ENCODE results near the gene ABHD16A. TPM values are rescaled to one million over a fixed set of nuclear protein-coding genes. Genes with fewer than 3 reads are reported as not detected.

Gene ABHD16A
- total and polyA plus RNA-seq, 2 of the 13 experiments (the other 11 are each of a cell fraction or from before 2014, with no cell fraction given) = 43.5 to 45.4 TPM

DNA sequence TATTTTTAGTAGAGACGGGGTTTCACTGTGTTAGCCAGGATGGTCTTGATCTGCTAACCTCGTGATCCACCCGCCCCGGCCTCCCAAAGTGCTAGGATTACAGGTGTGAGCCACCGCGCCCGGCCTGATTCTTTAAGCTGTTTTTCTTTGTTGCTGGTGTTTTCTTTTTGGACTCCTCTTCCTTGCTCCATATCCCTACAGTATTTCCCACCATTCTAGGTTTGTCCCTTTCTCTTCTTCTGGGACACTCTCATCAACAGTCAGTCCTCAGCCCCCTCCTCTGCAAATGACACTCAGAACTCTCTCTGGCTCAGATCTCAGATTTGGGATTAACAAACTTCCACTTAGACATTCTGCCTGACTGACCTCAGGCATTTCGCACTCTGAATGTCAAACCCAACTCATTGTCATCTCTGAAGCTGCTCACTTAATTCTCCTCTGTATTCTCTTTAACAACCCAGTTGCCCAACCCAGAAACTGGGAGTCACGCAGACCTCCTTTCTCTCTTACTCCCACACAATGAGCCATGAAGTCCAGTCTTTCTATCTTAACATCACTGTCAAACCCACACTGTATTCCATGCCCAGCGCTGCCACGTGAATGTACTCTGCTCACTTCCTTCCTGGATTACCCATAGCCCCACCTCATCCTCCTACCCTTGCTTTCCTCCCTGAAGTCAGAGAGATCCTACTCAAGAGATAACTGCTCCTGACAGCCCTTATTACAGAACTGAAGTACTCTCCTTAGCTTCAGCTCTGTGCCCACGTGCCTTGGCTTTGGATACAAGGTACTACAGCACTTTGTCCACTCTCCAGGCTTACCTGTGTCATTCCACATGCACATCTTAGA is 22.6 kb upstream of the ABHD16A start:
- CTCF ChIA-PET (ENCODE audit: low intra/inter-chr PET ratio, low total read pairs) = interaction anchor here (0.8 kb wide), 1 partner anchor 65 kb away, joined by 3 read pairs; no protein-coding TSS in a partner anchor
- POLR2A ChIA-PET = interaction anchor here (0.9 to 2.7 kb wide), 3 partner anchors 11 to 102 kb away, joined by 3 to 11 read pairs (median 3); partner anchors contain the start of genes HSPA1B and LY6G6D

DNA sequence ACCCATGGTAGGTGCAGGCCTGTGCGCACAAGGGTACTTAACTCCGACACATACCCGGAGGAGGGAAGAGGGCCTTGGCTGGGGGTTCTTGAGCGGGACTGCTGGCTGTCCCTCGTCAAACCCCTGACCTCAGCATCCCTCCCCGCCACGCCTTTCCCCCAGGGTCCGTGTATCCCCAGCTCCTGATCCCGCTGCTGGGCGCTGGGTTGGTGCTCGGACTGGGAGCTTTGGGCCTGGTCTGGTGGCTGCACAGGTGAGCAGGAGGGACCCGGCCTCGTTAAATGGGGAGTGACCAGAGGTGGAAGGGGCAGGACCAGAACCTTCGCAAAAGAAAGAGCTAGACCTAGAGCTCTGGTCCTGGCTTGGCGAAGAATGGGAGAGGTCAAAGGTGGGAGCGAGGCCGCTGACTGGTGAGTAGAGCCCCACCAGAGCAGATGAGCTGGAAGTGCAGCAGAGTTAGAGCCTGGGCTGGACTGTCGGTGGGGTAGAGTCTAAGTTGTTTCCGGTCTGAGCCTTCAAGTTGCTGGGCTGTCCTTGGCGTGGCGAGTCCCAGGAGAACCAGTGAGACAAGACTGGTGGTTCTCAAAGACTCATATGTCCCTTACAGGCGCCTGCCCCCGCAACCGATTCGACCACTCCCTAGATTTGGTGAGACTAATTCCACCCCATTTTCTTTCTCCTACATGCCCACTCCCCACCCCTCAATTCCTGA is 21.0 kb upstream of the ABHD16A start:
- H3K27ac ChIP-seq (ENCODE audit: extremely low read length, insufficient read depth, low read length) = no peak overlapping the region
- in situ Hi-C loops (cut with HindIII; ENCODE audit: extremely low pct_ligation_motif_present, low pct_unique_long_range_greater_than_20kb) (no loop called here), intact Hi-C loops (cut with micrococcal nuclease; ENCODE audit: unreplicated experiment) (no loop called here)
- no peak for FAIRE-seq
- 81% methylated on average over 24 of the region's 25 CpGs for WGBS (ENCODE audit: low lambda C conversion rate)
- H2AFZ ChIP-seq (ENCODE audit: low read length) = no peak overlapping the region
- no peak overlapping the region for H3K9ac ChIP-seq (ENCODE audit: insufficient read depth, low read depth, low read length)
- no peaks in the 10 kb centered on the region for H3K9me3 ChIP-seq (ENCODE audit: low read length)
- H3K4me2 ChIP-seq (ENCODE audit: low read depth, low read length) = no peak overlapping the region
- no peak for DNase-seq (ENCODE audit: low spot score)
- ChIA-PET CTCF (ENCODE audit: low intra/inter-chr PET ratio, low total read pairs) (no interaction called here), POLR2A (interaction anchor here (0.8 to 3.4 kb wide), 6 partner anchors 9 to 103 kb away, joined by 3 to 20 read pairs (median 8); partner anchors contain the start of genes ABHD16A, CLIC1, HSPA1B and LY6G6D)
- no peaks in the 10 kb centered on the region for H4K20me1 ChIP-seq (ENCODE audit: insufficient read depth, low read length)
- H3K27me3 ChIP-seq (ENCODE audit: control insufficient read depth in 1 of 2, insufficient read depth in 2 of 2, low read length in 2 of 2) = peaks cover 0 to 29% of the 10 kb centered on the region in 2 experiments; a peak in 4 of 5 replicates
- peaks cover 4% of the 10 kb centered on the region; the same call in 1 of the 2 replicates for H3K4me1 ChIP-seq (ENCODE audit: insufficient read depth, low read length)
- no peak overlapping the region for H3K4me3 ChIP-seq (replicated peaks in 1 of 3; ENCODE audit: insufficient read depth in 1 of 3, low read depth in 2 of 3, low read length in 3 of 3)
- no TSS peak for BruUV-seq (replicated peaks)
- ATAC-seq = peak; percentile 6
- peaks cover 0 to 6% of the 10 kb centered on the region in 2 experiments; a peak in 2 of 5 replicates for H3K36me3 ChIP-seq (replicated peaks in 1 of 2; ENCODE audit: control insufficient read depth in 1 of 2, insufficient read depth in 2 of 2, low read length in 2 of 2)
- no peaks in the 10 kb centered on the region for H3K79me2 ChIP-seq (ENCODE audit: insufficient read depth, low read length)
- TF ChIP-seq, protein P1, sequence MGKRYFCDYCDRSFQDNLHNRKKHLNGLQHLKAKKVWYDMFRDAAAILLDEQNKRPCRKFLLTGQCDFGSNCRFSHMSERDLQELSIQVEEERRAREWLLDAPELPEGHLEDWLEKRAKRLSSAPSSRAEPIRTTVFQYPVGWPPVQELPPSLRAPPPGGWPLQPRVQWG (CRISPR knock-in tag; IDR thresholded peaks at IDR 0.05; ENCODE audit: borderline replicate concordance, low read depth) = no peak
- no peak for TF ChIP-seq ONECUT2 (CRISPR knock-in tag; IDR thresholded peaks at IDR 0.05)
- no peak for TF ChIP-seq ZNF274 (CRISPR knock-in tag; IDR thresholded peaks at IDR 0.05)
- TF ChIP-seq, protein P2, sequence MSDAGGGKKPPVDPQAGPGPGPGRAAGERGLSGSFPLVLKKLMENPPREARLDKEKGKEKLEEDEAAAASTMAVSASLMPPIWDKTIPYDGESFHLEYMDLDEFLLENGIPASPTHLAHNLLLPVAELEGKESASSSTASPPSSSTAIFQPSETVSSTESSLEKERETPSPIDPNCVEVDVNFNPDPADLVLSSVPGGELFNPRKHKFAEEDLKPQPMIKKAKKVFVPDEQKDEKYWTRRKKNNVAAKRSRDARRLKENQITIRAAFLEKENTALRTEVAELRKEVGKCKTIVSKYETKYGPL (CRISPR knock-in tag; IDR thresholded peaks at IDR 0.05) = no peak
- TF ChIP-seq ZNF678 (CRISPR knock-in tag; IDR thresholded peaks at IDR 0.05) = no peak
- TF ChIP-seq ZNF333 (CRISPR knock-in tag; IDR thresholded peaks at IDR 0.05; ENCODE audit: borderline replicate concordance) = no peak
- TF ChIP-seq ZNF350 (CRISPR knock-in tag; IDR thresholded peaks at IDR 0.05; ENCODE audit: borderline replicate concordance, low read depth) = no peak
- no peak for TF ChIP-seq NFKBIZ (CRISPR knock-in tag; IDR thresholded peaks at IDR 0.05)
- TF ChIP-seq, protein P3, sequence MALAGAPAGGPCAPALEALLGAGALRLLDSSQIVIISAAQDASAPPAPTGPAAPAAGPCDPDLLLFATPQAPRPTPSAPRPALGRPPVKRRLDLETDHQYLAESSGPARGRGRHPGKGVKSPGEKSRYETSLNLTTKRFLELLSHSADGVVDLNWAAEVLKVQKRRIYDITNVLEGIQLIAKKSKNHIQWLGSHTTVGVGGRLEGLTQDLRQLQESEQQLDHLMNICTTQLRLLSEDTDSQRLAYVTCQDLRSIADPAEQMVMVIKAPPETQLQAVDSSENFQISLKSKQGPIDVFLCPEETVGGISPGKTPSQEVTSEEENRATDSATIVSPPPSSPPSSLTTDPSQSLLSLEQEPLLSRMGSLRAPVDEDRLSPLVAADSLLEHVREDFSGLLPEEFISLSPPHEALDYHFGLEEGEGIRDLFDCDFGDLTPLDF (CRISPR knock-in tag; IDR thresholded peaks at IDR 0.05) = no peak
- TF ChIP-seq ZNF567 (CRISPR knock-in tag; IDR thresholded peaks at IDR 0.05; ENCODE audit: borderline replicate concordance) = no peak
- 0 out of 2 replicates have a peak, but pooled peaks have one; percentile 23 for TF ChIP-seq RBFOX2 (IDR thresholded peaks at IDR 0.05; ENCODE audit: low read depth, low read length)

More for the DNA sequence above, 22.6 kb upstream of the ABHD16A start:
- Histone ChIP-seq H3K79me2 (ENCODE audit: insufficient read depth, low read length) (no peaks in the 10 kb centered on the region), H3K9me3 (ENCODE audit: low read length) (no peaks in the 10 kb centered on the region), H2AFZ (ENCODE audit: low read length) (no peak overlapping the region), H3K9ac (ENCODE audit: insufficient read depth, low read depth, low read length) (no peak overlapping the region), H3K36me3 (replicated peaks in 1 of 2; ENCODE audit: control insufficient read depth in 1 of 2, insufficient read depth in 2 of 2, low read length in 2 of 2) (peaks cover 5 to 7% of the 10 kb centered on the region in 2 experiments; a peak in 4 of 5 replicates), H3K27ac (ENCODE audit: extremely low read length, insufficient read depth, low read length) (no peak overlapping the region), H3K4me3 (replicated peaks in 1 of 3; ENCODE audit: insufficient read depth in 1 of 3, low read depth in 2 of 3, low read length in 3 of 3) (no peak overlapping the region), H3K4me1 (ENCODE audit: insufficient read depth, low read length) (peaks cover 20% of the 10 kb centered on the region; the same call in 1 of the 2 replicates), H3K4me2 (ENCODE audit: low read depth, low read length) (no peak overlapping the region), H4K20me1 (ENCODE audit: insufficient read depth, low read length) (peaks cover 6% of the 10 kb centered on the region; the same call in 1 of the 2 replicates), H3K27me3 (ENCODE audit: control insufficient read depth in 1 of 2, insufficient read depth in 2 of 2, low read length in 2 of 2) (peaks cover 0 to 15% of the 10 kb centered on the region in 2 experiments; a peak in 4 of 5 replicates)
- intact Hi-C loops (cut with micrococcal nuclease; ENCODE audit: unreplicated experiment) = no loop called here
- ATAC-seq (no peak), FAIRE-seq (no peak), DNase-seq (ENCODE audit: low spot score) (no peak)
- WGBS (ENCODE audit: low lambda C conversion rate) = 85% methylated on average over 12 of the region's 12 CpGs
- TF ChIP-seq POLR2A (IDR thresholded peaks at IDR 0.05; ENCODE audit: insufficient read depth in 1 of 2, low read depth in 2 of 2, low read length in 2 of 2) (0 out of 4 replicates have a peak, but pooled peaks of 1 of the 2 experiments have one; percentile 12), ZNF530 (CRISPR knock-in tag; IDR thresholded peaks at IDR 0.05; ENCODE audit: low read depth) (no peak), THAP11 (CRISPR knock-in tag; IDR thresholded peaks at IDR 0.05) (no peak), POLR2AphosphoS5 (IDR thresholded peaks at IDR 0.05; ENCODE audit: low read depth, low read length) (0 out of 2 replicates have a peak, but pooled peaks have one; percentile 25), KLF15 (CRISPR knock-in tag; IDR thresholded peaks at IDR 0.05; ENCODE audit: borderline replicate concordance) (no peak)
- no TSS peak for BruUV-seq (replicated peaks)
- in situ Hi-C loops (cut with HindIII; ENCODE audit: extremely low pct_ligation_motif_present, low pct_unique_long_range_greater_than_20kb) = no loop called here
